NT2/D1 (cell line): ENCODE measurements around the gene RPTOR.

Experiments used
- SUZ12 ChIP-seq: IDR thresholded peaks from 2 replicates; pipeline ENCODE4 v1.6.1; 2011; ENCODE audit not compliant: insufficient read length, insufficient read depth; ENCODE audit errors: extremely low read depth
- YY1 ChIP-seq: IDR thresholded peaks from 2 replicates; pipeline ENCODE4 v1.6.1; 2011; ENCODE audit not compliant: insufficient read length, insufficient read depth
- ZNF274 ChIP-seq: IDR thresholded peaks from 2 replicates; pipeline ENCODE4 v1.6.1; 2011; ENCODE audit warnings: mild to moderate bottlenecking, low read depth, low read length

GRCh38 chr17:80726558-80727408, 182.1 kb downstream of the RPTOR start:
- no peak for TF ChIP-seq YY1
- no peak for TF ChIP-seq SUZ12
- TF ChIP-seq ZNF274: no peak
